IMR-90 (cell line): ENCODE data around the gene PIM1. TPM values are rescaled to one million over a fixed set of nuclear protein-coding genes. Genes with fewer than 3 reads are reported as not detected.
A peak's percentile ranks its signal among the peaks of the same experiment; 100 is the strongest.

ENCODE experiments used
- ATAC-seq: fragments of 200-7000 bp; cut with Tn5 transposase; 2 replicates; pipeline ENCODE4 v1.9.1; 2020; ENCODE audit warnings: low read depth, mild to moderate bottlenecking, moderate library complexity
- BruUV-seq: library from RNA; stranded (reverse); fragments of 400-500 nt; replicated peaks from 2 replicates; lab custom pipeline; 2021; lab: Mats Ljungman, UMichigan
- CTCF ChIA-PET: fragments of 300-600 bp; formaldehyde crosslinking; extraction: SDS; loops from one replicate; lab custom pipeline; 2021; ENCODE audit warnings: antibody characterized with exemption; lab: Yijun Ruan, JAX
- POLR2A ChIA-PET: fragments of 300-600 bp; sonication (Branson Sonifier 250); formaldehyde crosslinking; loops from one replicate; lab custom pipeline; 2022; ENCODE audit warnings: antibody characterized with exemption; ENCODE audit not compliant: unreplicated experiment; lab: Charles Lee
- DNase-seq: peaks from one replicate; pipeline ENCODE4 v3.0.0; 2013
- H2AFZ ChIP-seq: replicated peaks from 2 replicates; pipeline ENCODE3; 2013; ENCODE audit warnings: low read length, mild to moderate bottlenecking; ENCODE audit not compliant: poor library complexity
- H2AK5ac ChIP-seq: 2 replicates; pipeline ENCODE4 v1.6.1; 2013; ENCODE audit warnings: low read depth, low read length, inconsistent platforms
- H2AK9ac ChIP-seq: replicated peaks from 2 replicates; pipeline ENCODE3; 2013; ENCODE audit warnings: mild to moderate bottlenecking, low read depth, low read length, moderate library complexity; ENCODE audit not compliant: poor library complexity
- H2BK120ac ChIP-seq: 2 replicates; pipeline ENCODE4 v1.6.1; 2013; ENCODE audit warnings: low read depth, low read length, inconsistent platforms
- H2BK15ac ChIP-seq: 3 replicates; pipeline ENCODE4 v1.6.1; 2013; ENCODE audit warnings: low read depth, low read length, inconsistent platforms
- H2BK20ac ChIP-seq: 2 replicates; pipeline ENCODE4 v1.6.1; 2013; ENCODE audit warnings: low read depth, mild to moderate bottlenecking, inconsistent platforms, low read length, moderate library complexity
- H2BK5ac ChIP-seq: 2 replicates; pipeline ENCODE4 v1.6.1; 2013; ENCODE audit warnings: mild to moderate bottlenecking, low read depth, low read length, inconsistent platforms; ENCODE audit not compliant: poor library complexity, severe bottlenecking
- H3K14ac ChIP-seq: replicated peaks from 2 replicates; pipeline ENCODE4 v1.6.1; 2013; ENCODE audit warnings: low read depth, low read length, inconsistent platforms
- H3K18ac ChIP-seq: 2 replicates; pipeline ENCODE4 v1.6.1; 2013; ENCODE audit warnings: low read depth, low read length, control low read depth
- H3K23ac ChIP-seq: 2 replicates; pipeline ENCODE4 v1.6.1; 2013; ENCODE audit warnings: low read depth, low read length, inconsistent platforms
- H3K27ac ChIP-seq: 2 replicates; pipeline ENCODE4 v1.5.1; 2013; ENCODE audit warnings: mild to moderate bottlenecking, control low read depth, low read length; ENCODE audit not compliant: insufficient read depth
- H3K27me3 ChIP-seq: 2 replicates; pipeline ENCODE4 v1.6.1; 2013; ENCODE audit warnings: low read length; ENCODE audit not compliant: control insufficient read depth, insufficient read depth
- H3K36me3 ChIP-seq: 2 replicates; pipeline ENCODE4 v1.6.1; 2013; ENCODE audit warnings: low read length, mixed read lengths; ENCODE audit not compliant: control insufficient read depth, insufficient read depth
- H3K4ac ChIP-seq: 2 replicates; pipeline ENCODE4 v1.6.1; 2013; ENCODE audit warnings: low read depth, low read length, inconsistent platforms
- H3K4me1 ChIP-seq: 2 replicates; pipeline ENCODE4 v1.6.1; 2013; ENCODE audit warnings: low read length, mixed read lengths; ENCODE audit not compliant: control insufficient read depth, insufficient read depth
- H3K4me2 ChIP-seq: 2 replicates; pipeline ENCODE4 v1.6.1; 2013; ENCODE audit warnings: low read depth, mild to moderate bottlenecking, control low read depth, low read length, moderate library complexity
- H3K4me3 ChIP-seq: 2 replicates; pipeline ENCODE4 v1.5.1; 2013; ENCODE audit warnings: low read depth, mild to moderate bottlenecking, control low read depth, low read length, moderate library complexity; ENCODE audit not compliant: insufficient read depth
- H3K56ac ChIP-seq: 2 replicates; pipeline ENCODE4 v1.6.1; 2013; ENCODE audit warnings: low read length, inconsistent platforms; ENCODE audit not compliant: insufficient read depth; ENCODE audit errors: extremely low read depth
- H3K79me1 ChIP-seq, 2 experiments: 2 replicates each; pipeline ENCODE4 v1.6.1; 2013; ENCODE audit warnings: low read length in 2 of 2, inconsistent platforms in 1 of 2, low read depth in 1 of 2
- H3K9ac ChIP-seq: 2 replicates; pipeline ENCODE4 v1.6.1; 2013; ENCODE audit warnings: low read depth, low read length, control low read depth
- H3K9me1 ChIP-seq: 2 replicates; pipeline ENCODE4 v1.6.1; 2013; ENCODE audit warnings: low read length, inconsistent platforms; ENCODE audit not compliant: insufficient read depth
- H3K9me3 ChIP-seq: 2 replicates; pipeline ENCODE4 v1.6.1; 2013; ENCODE audit warnings: low read length; ENCODE audit not compliant: control insufficient read depth, insufficient read depth
- H4K20me1 ChIP-seq: 2 replicates; pipeline ENCODE4 v1.6.1; 2013; ENCODE audit warnings: low read length, inconsistent platforms; ENCODE audit not compliant: insufficient read depth
- H4K5ac ChIP-seq: 2 replicates; pipeline ENCODE4 v1.6.1; 2013; ENCODE audit warnings: mild to moderate bottlenecking, low read depth, low read length, control low read depth
- H4K8ac ChIP-seq, 2 experiments: 2 replicates each; pipeline ENCODE4 v1.6.1; 2013; ENCODE audit warnings: low read depth in 2 of 2, low read length in 2 of 2, control low read depth in 1 of 2, inconsistent platforms in 1 of 2
- H4K91ac ChIP-seq: 2 replicates; pipeline ENCODE4 v1.6.1; 2013; ENCODE audit warnings: low read depth, low read length, inconsistent platforms; ENCODE audit not compliant: insufficient read depth
- CEBPB ChIP-seq: IDR thresholded peaks from 2 replicates; pipeline ENCODE4 v1.6.1; 2012; ENCODE audit warnings: low read depth, low read length, improper control_type of control experiment
- MAZ ChIP-seq: IDR thresholded peaks from 2 replicates; pipeline ENCODE4 v1.6.1; 2012; ENCODE audit warnings: low read depth, mild to moderate bottlenecking, low read length, improper control_type of control experiment, moderate library complexity, borderline replicate concordance
- MXI1 ChIP-seq: IDR thresholded peaks from 2 replicates; pipeline ENCODE4 v1.6.1; 2012; ENCODE audit warnings: low read depth, mild to moderate bottlenecking, low read length, moderate library complexity, borderline replicate concordance
- WGBS, 2 experiments: methylation state at CpG; one replicate each; pipeline versions ENCODE4 v1.1.5 to v1.1.7; 2013; ENCODE audit warnings: missing lambda C conversion rate in 2 of 2; ENCODE audit not compliant: insufficient read length in 1 of 2; ENCODE audit errors: extremely low coverage in 2 of 2; 5-methylcytosine and 5-hydroxymethylcytosine counted together
- dilution Hi-C: fragments of 300-500 bp; cut with HindIII; formaldehyde crosslinking; loops from one replicate; pipeline ENCODE4 v1.14.3; 2018; ENCODE audit warnings: low sequenced_read_pairs; ENCODE audit not compliant: unreplicated experiment
- in situ Hi-C: fragments of 300-500 bp; cut with MboI; formaldehyde crosslinking; loops from 3 replicates; pipeline ENCODE4 v1.14.3; 2019; ENCODE audit warnings: low sequenced_read_pairs, inconsistent platforms, mixed read lengths
- intact Hi-C: fragments of 100-400 bp; cut with micrococcal nuclease; formaldehyde crosslinking; loops from 2 replicates; pipeline ENCODE4 v1.10.0; 2022
- polyA plus RNA-seq, 3 experiments: library from polyadenylated mRNA; depleted of rRNA; stranded (reverse); fragments of >200 nt; gene quantifications; 2 replicates each; pipeline ENCODE4 v1.2.3, GENCODE V29; 2012; ENCODE audit warnings: low replicate concordance in 1 of 3
- total RNA-seq: library from RNA; depleted of rRNA; stranded (reverse); fragments of >200 nt; gene quantifications from 2 replicates; pipeline ENCODE4 v1.2.3, GENCODE V29; 2012
- TF ChIP-seq, protein P1 (sequence below): fragments of 150-350 bp; IDR thresholded peaks from 2 replicates; pipeline ENCODE4 v1.6.1; 2017; ENCODE audit warnings: mild to moderate bottlenecking, antibody characterized with exemption, low read length, low read depth
- TF ChIP-seq, protein P2 (sequence below): conservative IDR thresholded peaks from 2 replicates; pipeline ENCODE4 v1.5.1; 2012; ENCODE audit warnings: mild to moderate bottlenecking, low read depth, low read length, improper control_type of control experiment

Gene PIM1
- total and polyA plus RNA-seq, 2 of the 4 experiments (the other 2 are of a cell fraction): 7.2 to 18.5 TPM

DNA sequence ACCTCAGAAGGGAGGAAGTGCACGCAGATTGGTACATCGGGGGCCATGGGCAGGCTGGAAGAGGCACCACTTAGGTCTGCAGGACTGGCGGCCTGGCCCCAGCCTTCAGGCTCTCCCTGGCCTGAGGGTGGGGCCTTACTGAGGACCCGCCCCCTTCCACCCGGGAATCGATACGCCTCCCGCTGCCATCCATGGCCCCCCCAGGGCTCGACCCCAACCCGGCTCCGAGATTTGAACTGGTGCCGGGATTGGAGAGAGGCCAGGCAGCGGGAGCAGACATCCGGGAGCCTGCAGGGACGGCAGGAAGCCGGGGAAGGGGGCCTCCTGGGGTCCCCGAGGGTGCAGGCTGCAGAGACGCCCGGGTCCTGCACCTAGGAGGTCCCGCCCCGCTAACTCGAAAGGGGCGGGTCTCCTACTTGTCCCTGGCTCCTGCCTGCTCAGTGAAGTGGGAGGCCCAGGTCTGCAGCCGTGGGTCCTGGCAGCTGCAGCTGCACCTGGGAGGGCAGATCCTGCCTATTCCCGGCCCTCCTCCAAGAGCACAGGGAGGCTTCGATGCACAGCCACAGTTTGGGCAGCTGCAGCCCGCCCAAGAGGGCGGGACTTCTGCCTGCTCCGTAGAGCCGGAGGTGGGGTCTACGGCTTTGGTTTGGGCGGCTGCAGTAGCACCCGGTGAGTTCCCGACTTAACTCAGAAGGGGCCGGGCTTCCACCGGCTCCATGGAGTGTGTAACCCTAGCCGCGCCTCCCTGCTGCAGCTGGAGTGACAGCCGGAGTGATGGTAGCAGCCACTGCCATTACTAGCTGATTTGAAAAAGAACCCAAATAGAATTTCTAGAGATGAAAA is 52.4 kb downstream of the PIM1 start:
- in situ Hi-C loops (no loop called here), intact Hi-C loops (loop anchor here (1.0 kb wide), 1 partner anchor 36 kb away; the partner anchor contains the start of gene TMEM217), dilution Hi-C loops (no loop called here)
- TF ChIP-seq MXI1 (no peak), CEBPB (no peak), MAZ (no peak)
- TF ChIP-seq, protein P1, sequence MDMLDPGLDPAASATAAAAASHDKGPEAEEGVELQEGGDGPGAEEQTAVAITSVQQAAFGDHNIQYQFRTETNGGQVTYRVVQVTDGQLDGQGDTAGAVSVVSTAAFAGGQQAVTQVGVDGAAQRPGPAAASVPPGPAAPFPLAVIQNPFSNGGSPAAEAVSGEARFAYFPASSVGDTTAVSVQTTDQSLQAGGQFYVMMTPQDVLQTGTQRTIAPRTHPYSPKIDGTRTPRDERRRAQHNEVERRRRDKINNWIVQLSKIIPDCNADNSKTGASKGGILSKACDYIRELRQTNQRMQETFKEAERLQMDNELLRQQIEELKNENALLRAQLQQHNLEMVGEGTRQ: no peak
- TF ChIP-seq, protein P2, sequence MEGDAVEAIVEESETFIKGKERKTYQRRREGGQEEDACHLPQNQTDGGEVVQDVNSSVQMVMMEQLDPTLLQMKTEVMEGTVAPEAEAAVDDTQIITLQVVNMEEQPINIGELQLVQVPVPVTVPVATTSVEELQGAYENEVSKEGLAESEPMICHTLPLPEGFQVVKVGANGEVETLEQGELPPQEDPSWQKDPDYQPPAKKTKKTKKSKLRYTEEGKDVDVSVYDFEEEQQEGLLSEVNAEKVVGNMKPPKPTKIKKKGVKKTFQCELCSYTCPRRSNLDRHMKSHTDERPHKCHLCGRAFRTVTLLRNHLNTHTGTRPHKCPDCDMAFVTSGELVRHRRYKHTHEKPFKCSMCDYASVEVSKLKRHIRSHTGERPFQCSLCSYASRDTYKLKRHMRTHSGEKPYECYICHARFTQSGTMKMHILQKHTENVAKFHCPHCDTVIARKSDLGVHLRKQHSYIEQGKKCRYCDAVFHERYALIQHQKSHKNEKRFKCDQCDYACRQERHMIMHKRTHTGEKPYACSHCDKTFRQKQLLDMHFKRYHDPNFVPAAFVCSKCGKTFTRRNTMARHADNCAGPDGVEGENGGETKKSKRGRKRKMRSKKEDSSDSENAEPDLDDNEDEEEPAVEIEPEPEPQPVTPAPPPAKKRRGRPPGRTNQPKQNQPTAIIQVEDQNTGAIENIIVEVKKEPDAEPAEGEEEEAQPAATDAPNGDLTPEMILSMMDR: 0 out of 2 replicates have a peak, but pooled peaks have one; percentile 1
- Histone ChIP-seq H4K5ac (peak overlapping the region; percentile 13), H3K14ac (peak overlapping the region; percentile 12; the same call in 1 of the 2 replicates), H2AK5ac (no peak overlapping the region), H3K23ac (peak overlapping the region; percentile 5; the same call in 1 of the 2 replicates), H3K18ac (no peak overlapping the region; the same call in 1 of the 2 replicates), H4K8ac (peak overlapping the region; percentile 35 to 53; a peak in 3 of 4 replicates), H2BK5ac (no peak overlapping the region), H3K56ac (no peak overlapping the region), H4K20me1 (no peaks in the 10 kb centered on the region), H3K4me1 (0 out of 2 replicates have a peak, but pooled peaks cover 2% of the 10 kb centered on the region), H2BK120ac (peak overlapping the region; percentile 44), H2BK20ac (no peak overlapping the region), H3K79me1 (no peaks in the 10 kb centered on the region), H2AK9ac (peak overlapping the region; percentile 67), H4K91ac (peak overlapping the region; percentile 39), H2AFZ (peak overlapping the region; percentile 96), H3K9me1 (peaks cover 5% of the 10 kb centered on the region; the same call in 1 of the 2 replicates), H2BK15ac (no peak overlapping the region), H3K4ac (peak overlapping the region; percentile 60), H3K27me3 (no peaks in the 10 kb centered on the region), H3K4me2 (peak overlapping the region; percentile 86), H3K4me3 (peak overlapping the region; percentile 65), H3K36me3 (no peaks in the 10 kb centered on the region), H3K9me3 (no peaks in the 10 kb centered on the region), H3K9ac (no peak overlapping the region), H3K27ac (0 out of 2 replicates have a peak overlapping the region, but pooled peaks have one; percentile 1)
- no TSS peak for BruUV-seq
- ChIA-PET CTCF (interaction anchor here (1.4 kb wide), 1 partner anchor 204 kb away, joined by 3 read pairs; no protein-coding TSS in a partner anchor), POLR2A (no interaction called here)
- WGBS, 2 experiments: 0% methylated on average over 11 of the region's 39 CpGs; no CpG with 5 or more reads in 1 of the 2 experiments
- ATAC-seq: peak; percentile 96
- DNase-seq: peak; percentile 83
